OCI-LY1 (cell line): ENCODE measurements around the gene KIF25.

Experiments
- CTCF ChIP-seq: fragments of 200-600 bp; sonication (generic), shearing (Covaris generic); IDR thresholded peaks from 2 replicates; pipeline ENCODE4 v1.5.1; 2017; ENCODE audit warnings: mild to moderate bottlenecking, antibody characterized with exemption, low read length, moderate library complexity, mixed read lengths
- EZH2 ChIP-seq: fragments of 200-600 bp; sonication (generic), shearing (Covaris generic); IDR thresholded peaks from 2 replicates; pipeline ENCODE4 v1.8.0; 2017; ENCODE audit warnings: borderline replicate concordance, mixed run types, mild to moderate bottlenecking, antibody characterized with exemption, low read length, moderate library complexity, mixed read lengths

- TF ChIP-seq CTCF (no peak), EZH2 (no peak)
Measured at GRCh38 chr6:168018664-168019063, 21.2 kb downstream of the KIF25 start.
